Neuronal stem cell (in vitro differentiated cells): Measurements from ENCODE around the gene LST1.

Source experiments
- DNase-seq: peaks from one replicate; pipeline ENCODE4 v3.0.0-alpha.2; 2013; ENCODE audit warnings: low spot score
- H2AFZ ChIP-seq: one replicate; pipeline ENCODE4 v1.6.1; 2013; ENCODE audit warnings: mild to moderate bottlenecking, low read length, inconsistent platforms
- H2AK5ac ChIP-seq: 2 replicates; pipeline ENCODE4 v1.6.1; 2013; ENCODE audit warnings: low read depth, mild to moderate bottlenecking, inconsistent platforms, low read length, moderate library complexity, mixed read lengths
- H2BK120ac ChIP-seq: 2 replicates; pipeline ENCODE4 v1.6.1; 2013; ENCODE audit warnings: low read depth, mild to moderate bottlenecking, inconsistent platforms, low read length, moderate library complexity, mixed read lengths
- H2BK12ac ChIP-seq: one replicate; pipeline ENCODE4 v1.6.1; 2013; ENCODE audit warnings: low read length, inconsistent platforms
- H2BK15ac ChIP-seq: 2 replicates; pipeline ENCODE4 v1.6.1; 2013; ENCODE audit warnings: mild to moderate bottlenecking, low read length, inconsistent platforms, mixed read lengths
- H2BK5ac ChIP-seq: one replicate; pipeline ENCODE4 v1.6.1; 2013; ENCODE audit warnings: inconsistent platforms, mild to moderate bottlenecking, low read length, moderate library complexity
- H3K14ac ChIP-seq: one replicate; pipeline ENCODE4 v1.6.1; 2013; ENCODE audit warnings: low read length, inconsistent platforms
- H3K18ac ChIP-seq: 2 replicates; pipeline ENCODE4 v1.6.1; 2013; ENCODE audit warnings: low read length, inconsistent platforms
- H3K23ac ChIP-seq: 2 replicates; pipeline ENCODE4 v1.6.1; 2013; ENCODE audit warnings: low read depth, mild to moderate bottlenecking, mixed read lengths, low read length, inconsistent platforms; ENCODE audit not compliant: poor library complexity
- H3K27ac ChIP-seq: replicated peaks from 3 replicates; pipeline ENCODE4 v1.5.1; 2013; ENCODE audit warnings: low read length, inconsistent platforms
- H3K27me3 ChIP-seq, 3 experiments: 2 replicates each; pipeline ENCODE4 v1.6.1; 2013; ENCODE audit warnings: low read length in 3 of 3, mild to moderate bottlenecking in 2 of 3, inconsistent platforms in 1 of 3, low read depth in 1 of 3, mixed read lengths in 1 of 3, moderate library complexity in 1 of 3; ENCODE audit not compliant: control insufficient read depth in 3 of 3, insufficient read depth in 3 of 3
- H3K36me3 ChIP-seq, 2 donors: replicated peaks in 1 of 2; 2 replicates each; pipeline ENCODE4 v1.6.1; 2013; ENCODE audit warnings: low read length in 2 of 2; ENCODE audit not compliant: control insufficient read depth in 2 of 2, insufficient read depth in 2 of 2
- H3K4ac ChIP-seq: 2 replicates; pipeline ENCODE4 v1.6.1; 2013; ENCODE audit warnings: inconsistent platforms, mild to moderate bottlenecking, low read length, moderate library complexity
- H3K4me1 ChIP-seq, 2 donors: 1 replicate in 1 of 2; 2 replicates in 1 of 2; pipeline ENCODE4 v1.6.1; 2013; ENCODE audit warnings: low read length in 2 of 2, low read depth in 1 of 2; ENCODE audit not compliant: control insufficient read depth in 2 of 2, insufficient read depth in 1 of 2
- H3K4me2 ChIP-seq: one replicate; pipeline ENCODE4 v1.6.1; 2013; ENCODE audit warnings: mild to moderate bottlenecking, low read length, inconsistent platforms; ENCODE audit not compliant: insufficient read depth, poor library complexity, severe bottlenecking
- H3K4me3 ChIP-seq, 2 donors: 2 replicates each; pipeline ENCODE4 v1.5.1; 2013; ENCODE audit warnings: low read length in 2 of 2, mild to moderate bottlenecking in 2 of 2, inconsistent platforms in 1 of 2, moderate library complexity in 1 of 2
- H3K79me1 ChIP-seq: one replicate; pipeline ENCODE4 v1.6.1; 2013; ENCODE audit warnings: low read depth, mild to moderate bottlenecking, inconsistent platforms, low read length, moderate library complexity
- H3K9ac ChIP-seq: one replicate; pipeline ENCODE4 v1.6.1; 2013; ENCODE audit warnings: mild to moderate bottlenecking, low read depth, low read length, inconsistent platforms; ENCODE audit not compliant: poor library complexity
- H3K9me3 ChIP-seq, 2 donors: replicated peaks in 1 of 2; 2 replicates each; pipeline versions ENCODE3 to v1.6.1; 2013; ENCODE audit warnings: low read length in 2 of 2, mild to moderate bottlenecking in 2 of 2, inconsistent platforms in 1 of 2, low read depth in 1 of 2, mixed read lengths in 1 of 2, moderate library complexity in 1 of 2; ENCODE audit not compliant: control insufficient read depth in 2 of 2, insufficient read depth in 1 of 2
- H4K8ac ChIP-seq: one replicate; pipeline ENCODE4 v1.6.1; 2013; ENCODE audit warnings: low read depth, mild to moderate bottlenecking, inconsistent platforms, low read length, moderate library complexity
- H4K91ac ChIP-seq: one replicate; pipeline ENCODE4 v1.6.1; 2013; ENCODE audit warnings: low read length, low read depth, mild to moderate bottlenecking, inconsistent platforms; ENCODE audit not compliant: poor library complexity
- WGBS, 2 donors: extraction: QIAGEN DNeasy Blood & Tissue Kit; methylation state at CpG; one replicate each; pipeline ENCODE4 v1.1.7; 2013; ENCODE audit warnings: missing lambda C conversion rate in 2 of 2, mixed read lengths in 1 of 2; ENCODE audit not compliant: insufficient read length in 2 of 2, insufficient replicate concordance in 1 of 2; ENCODE audit errors: extremely low coverage in 2 of 2; 5-methylcytosine and 5-hydroxymethylcytosine counted together

Gene LST1

DNA sequence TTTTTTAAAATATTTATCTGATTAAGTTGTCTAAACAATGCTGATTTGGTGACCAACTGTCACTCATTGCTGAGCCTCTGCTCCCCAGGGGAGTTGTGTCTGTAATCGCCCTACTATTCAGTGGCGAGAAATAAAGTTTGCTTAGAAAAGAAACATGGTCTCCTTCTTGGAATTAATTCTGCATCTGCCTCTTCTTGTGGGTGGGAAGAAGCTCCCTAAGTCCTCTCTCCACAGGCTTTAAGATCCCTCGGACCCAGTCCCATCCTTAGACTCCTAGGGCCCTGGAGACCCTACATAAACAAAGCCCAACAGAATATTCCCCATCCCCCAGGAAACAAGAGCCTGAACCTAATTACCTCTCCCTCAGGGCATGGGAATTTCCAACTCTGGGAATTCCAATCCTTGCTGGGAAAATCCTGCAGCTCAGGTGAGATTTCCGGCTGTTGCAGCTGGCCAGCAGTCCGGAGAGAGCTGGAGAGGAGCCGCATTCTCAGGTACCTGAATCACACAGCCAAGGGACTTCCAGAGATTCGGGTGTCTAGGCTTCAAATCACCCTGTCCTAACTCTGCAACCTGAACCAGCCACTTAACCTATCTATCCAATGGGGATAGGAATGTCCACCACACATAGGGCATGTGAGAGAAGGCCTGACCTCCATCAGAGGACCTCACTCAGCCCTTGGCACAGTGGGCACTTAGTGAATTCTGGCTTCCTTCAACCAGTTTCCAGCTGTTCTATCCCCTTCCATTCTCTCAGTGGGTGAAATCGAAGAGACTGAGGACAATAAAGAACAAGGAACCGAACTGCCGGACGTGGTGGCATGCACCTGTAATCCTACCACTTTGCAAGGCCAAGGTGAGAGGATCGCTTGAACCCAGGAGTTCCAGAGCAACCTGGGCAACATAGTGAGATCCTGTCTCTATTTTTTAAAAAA, 7.6 kb upstream of the LST1 start:
- peaks cover 2 to 8% of the 10 kb centered on the region in 2 donors for H3K4me1 ChIP-seq
- DNase-seq = no peak
- H3K4ac ChIP-seq = no peak overlapping the region
- no peak overlapping the region for H3K4me3 ChIP-seq
- H3K9ac ChIP-seq = no peak overlapping the region
- H3K4me2 ChIP-seq = no peak overlapping the region
- H3K79me1 ChIP-seq = no peaks in the 10 kb centered on the region
- H2BK12ac ChIP-seq = no peak overlapping the region
- H4K91ac ChIP-seq = no peak overlapping the region
- no peak overlapping the region for H3K27ac ChIP-seq
- no peaks in the 10 kb centered on the region for H3K9me3 ChIP-seq
- H2BK15ac ChIP-seq = no peak overlapping the region
- no peak overlapping the region for H2BK120ac ChIP-seq
- H2AK5ac ChIP-seq = no peak overlapping the region
- no peak overlapping the region for H2BK5ac ChIP-seq
- H3K18ac ChIP-seq = no peak overlapping the region
- no peak overlapping the region for H3K23ac ChIP-seq
- no peaks in the 10 kb centered on the region for H3K36me3 ChIP-seq
- peaks cover 0 to 48% (median 12%) of the 10 kb centered on the region in 3 experiments for H3K27me3 ChIP-seq
- no peak overlapping the region for H2AFZ ChIP-seq
- no peak overlapping the region for H4K8ac ChIP-seq
- no CpG with 5 or more reads among the region's 12 CpGs for WGBS, 2 donors
- H3K14ac ChIP-seq = no peak overlapping the region

DNA sequence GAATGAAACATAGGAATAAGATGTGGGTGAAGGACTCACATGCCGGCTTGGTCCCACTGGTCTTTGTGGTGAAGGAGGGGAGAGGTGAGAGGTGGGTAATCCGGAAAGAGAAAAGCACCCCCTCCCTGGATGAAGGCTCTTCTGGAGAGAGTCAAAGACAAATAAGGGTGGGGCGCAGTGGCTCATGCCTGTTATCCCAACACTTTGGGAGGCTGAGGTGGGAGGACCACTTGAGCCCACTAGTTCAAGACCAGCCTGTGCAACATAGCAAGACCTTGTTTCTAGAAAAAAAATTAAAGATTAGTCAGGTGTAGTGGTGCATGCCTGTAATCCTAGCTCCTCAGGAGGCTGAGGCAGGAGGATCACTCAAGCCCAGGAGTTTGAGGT, 7.0 kb upstream of the LST1 start:
- H3K27ac ChIP-seq = no peak overlapping the region
- no CpG with 5 or more reads among the region's 3 CpGs for WGBS, 2 donors
- H3K14ac ChIP-seq = no peak overlapping the region
- no peak overlapping the region for H3K4me2 ChIP-seq
- no peak overlapping the region for H2BK12ac ChIP-seq
- no peaks in the 10 kb centered on the region for H3K36me3 ChIP-seq
- H3K4me1 ChIP-seq = peaks cover 2 to 7% of the 10 kb centered on the region in 2 donors
- no peak overlapping the region for H3K4me3 ChIP-seq
- H2BK15ac ChIP-seq = no peak overlapping the region
- H2AFZ ChIP-seq = no peak overlapping the region
- no peak overlapping the region for H2BK5ac ChIP-seq
- no peak overlapping the region for H3K18ac ChIP-seq
- H3K9ac ChIP-seq = no peak overlapping the region
- H4K91ac ChIP-seq = no peak overlapping the region
- no peak overlapping the region for H2BK120ac ChIP-seq
- H3K23ac ChIP-seq = no peak overlapping the region
- H3K4ac ChIP-seq = no peak overlapping the region
- H2AK5ac ChIP-seq = no peak overlapping the region
- no peak for DNase-seq
- H3K27me3 ChIP-seq = peaks cover 0 to 48% (median 12%) of the 10 kb centered on the region in 3 experiments
- no peaks in the 10 kb centered on the region for H3K9me3 ChIP-seq
- H4K8ac ChIP-seq = no peak overlapping the region
- H3K79me1 ChIP-seq = no peaks in the 10 kb centered on the region

- Histone ChIP-seq H3K27ac (no peak overlapping the region), H3K9ac (no peak overlapping the region), H2AK5ac (no peak overlapping the region), H2BK120ac (peak overlapping the region; percentile 10), H3K9me3 (no peaks in the 10 kb centered on the region), H3K14ac (no peak overlapping the region), H3K79me1 (no peaks in the 10 kb centered on the region), H3K36me3 (no peaks in the 10 kb centered on the region), H2BK12ac (no peak overlapping the region), H3K23ac (no peak overlapping the region), H3K18ac (no peak overlapping the region), H4K8ac (no peak overlapping the region), H2AFZ (peak overlapping the region; percentile 100), H3K27me3 (peaks cover 0 to 48% (median 12%) of the 10 kb centered on the region in 3 experiments), H3K4me3 (no peak overlapping the region), H3K4me1 (peaks cover 2 to 7% of the 10 kb centered on the region in 2 donors), H3K4ac (no peak overlapping the region), H2BK15ac (no peak overlapping the region), H3K4me2 (no peak overlapping the region), H2BK5ac (no peak overlapping the region), H4K91ac (no peak overlapping the region)
- no peak for DNase-seq
- WGBS, 2 donors = no CpG with 5 or more reads among the region's 8 CpGs
These were observed 6.3 kb upstream of the LST1 start for GRCh38 chr6:31579546-31580437.

DNA sequence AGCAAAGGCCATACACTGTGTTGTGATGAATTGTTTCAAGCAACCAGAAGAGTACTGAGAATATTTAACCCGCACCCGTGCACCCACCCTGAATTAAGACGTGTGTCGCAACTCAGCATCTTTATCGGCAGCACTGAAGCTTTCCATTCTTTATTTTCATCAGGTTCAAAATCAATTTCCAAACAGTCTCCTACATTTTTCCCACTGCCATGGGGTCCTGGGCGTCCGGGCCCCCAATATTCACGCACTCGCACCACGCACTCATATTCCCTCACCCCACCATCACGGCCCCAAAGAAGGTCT, 5.7 kb upstream of the LST1 start:
- peak overlapping the region; percentile 97 for H3K23ac ChIP-seq
- H3K4me2 ChIP-seq = peak overlapping the region; percentile 96
- peak overlapping the region; percentile 100 for H2AFZ ChIP-seq
- no peaks in the 10 kb centered on the region for H3K36me3 ChIP-seq
- H3K4me1 ChIP-seq = peaks cover 2 to 7% of the 10 kb centered on the region in 2 donors
- no peak overlapping the region for H2BK12ac ChIP-seq
- H3K18ac ChIP-seq = peak overlapping the region; percentile 98
- H3K27me3 ChIP-seq = peaks cover 0 to 42% (median 12%) of the 10 kb centered on the region in 3 experiments
- no peak overlapping the region for H3K9ac ChIP-seq
- H4K8ac ChIP-seq = no peak overlapping the region
- H3K27ac ChIP-seq = no peak overlapping the region
- no peak overlapping the region for H2BK5ac ChIP-seq
- peak overlapping the region; percentile 78 for H2AK5ac ChIP-seq
- H3K14ac ChIP-seq = no peak overlapping the region
- peak overlapping the region; percentile 41 for H4K91ac ChIP-seq
- no peaks in the 10 kb centered on the region for H3K9me3 ChIP-seq
- H3K4me3 ChIP-seq = peak overlapping the region; percentile 63 to 74
- peak; percentile 15 for DNase-seq
- no CpG with 5 or more reads among the region's 11 CpGs for WGBS, 2 donors
- H3K79me1 ChIP-seq = no peaks in the 10 kb centered on the region
- no peak overlapping the region for H2BK15ac ChIP-seq
- peak overlapping the region; percentile 75 for H2BK120ac ChIP-seq
- H3K4ac ChIP-seq = peak overlapping the region; percentile 31
